EL (cell line): ENCODE measurements around the gene DDX43.
"Not testable (repeated sequence)": the region's sequence is repeated elsewhere in the genome, so short reads cannot be mapped to it uniquely, and the experiment has no call there.

Experiments used
- DNase-seq: peaks from one replicate; pipeline ENCODE4 v3.0.0-alpha.2; 2016

The DDX43 gene

GRCh38 chr6:73394577-73395354 lies at the start of gene DDX43:
Gene DDX43, plus strand, starts transcription at chr6:73394828. Its CDS starts 78 bp downstream, at chr6:73394906.
- DNase-seq, result no peak

- no peak for DNase-seq
These were observed 46.0 kb upstream of the DDX43 start for GRCh38 chr6:73348550-73349204.

GRCh38 chr6:73349311-73349710 lies 45.3 kb upstream of the DDX43 start:
- DNase-seq, result no peak

- DNase-seq, result no peak
These were observed 40.7 kb upstream of the DDX43 start, which contains the start of gene DPPA5 for GRCh38 chr6:73353636-73354593. Gene DPPA5, minus strand, starts transcription at chr6:73354276. Its CDS starts 51 bp downstream, at chr6:73354225.

GRCh38 chr6:73362358-73362757 lies 32.3 kb upstream of the DDX43 start, which contains the start of gene KHDC3L:
Gene KHDC3L, plus strand, starts transcription at chr6:73362658. Its CDS starts 72 bp downstream, at chr6:73362730.
- no peak for DNase-seq

- no peak for DNase-seq
These were observed 31.6 kb upstream of the DDX43 start for GRCh38 chr6:73362869-73363536.

GRCh38 chr6:73363537-73363875 lies 31.1 kb upstream of the DDX43 start:
- no peak for DNase-seq

GRCh38 chr6:73364121-73364520 lies 30.5 kb upstream of the DDX43 start:
- DNase-seq, result no peak

- DNase-seq, result no peak
These were observed 30.1 kb upstream of the DDX43 start for GRCh38 chr6:73364549-73364948.

- no peak for DNase-seq
These were observed 26.8 kb upstream of the DDX43 start for GRCh38 chr6:73367761-73368355.

- no peak for DNase-seq
These were observed 26.0 kb upstream of the DDX43 start for GRCh38 chr6:73368675-73369074.

- DNase-seq, result no peak
These were observed 25.5 kb upstream of the DDX43 start for GRCh38 chr6:73369157-73369556.

- DNase-seq, result no peak
These were observed 25.1 kb upstream of the DDX43 start, which contains the start of gene OOEP for GRCh38 chr6:73369563-73369962. Gene OOEP, minus strand, starts transcription at chr6:73369897. Its CDS starts 105 bp downstream, at chr6:73369792.

GRCh38 chr6:73371984-73372383 lies 22.6 kb upstream of the DDX43 start:
- no peak for DNase-seq

GRCh38 chr6:73372516-73372915 lies 22.1 kb upstream of the DDX43 start:
- DNase-seq, result no peak

- no peak for DNase-seq
These were observed 19.4 kb upstream of the DDX43 start for GRCh38 chr6:73375216-73375615.

GRCh38 chr6:73377225-73377624 lies 17.4 kb upstream of the DDX43 start:
- no peak for DNase-seq

GRCh38 chr6:73381531-73381930 lies 13.1 kb upstream of the DDX43 start:
- not testable (repeated sequence) for DNase-seq

- peak; percentile 45 for DNase-seq
These were observed 12.0 kb upstream of the DDX43 start for GRCh38 chr6:73382462-73383113.

- no peak for DNase-seq
These were observed 6.2 kb upstream of the DDX43 start for GRCh38 chr6:73388433-73388799.

GRCh38 chr6:73388800-73389512 lies 5.7 kb upstream of the DDX43 start:
- DNase-seq, result peak; percentile 79
